Hypothalamus (tissue), 51 donors: ENCODE measurements around the gene NUCB1.
A peak's percentile ranks its signal among the peaks of the same experiment; 100 is the strongest.
"Not testable (repeated sequence)": the region's sequence is repeated elsewhere in the genome, so short reads cannot be mapped to it uniquely, and the experiment has no call there.

Experiments used
- DNase-seq, 51 donors: peaks; one replicate each; lab custom pipeline; 2025; lab: John Stamatoyannopoulos, UW

The NUCB1 gene

GRCh38 chr19:48899781-48900476 is at the start of gene NUCB1:
NUCB1 (plus strand) TSS chr19:48900312; CDS start chr19:48900797, 485 bp downstream.
- DNase-seq, result peak; percentile 79 to 99 (median 97)

GRCh38 chr19:48852292-48852691 is 47.8 kb upstream of the NUCB1 start:
- DNase-seq, result no peak

- DNase-seq, result no peak
Observed at GRCh38 chr19:48853483-48853882, 46.6 kb upstream of the NUCB1 start.

- DNase-seq, result no peak
Observed at GRCh38 chr19:48854103-48854502, 46.0 kb upstream of the NUCB1 start.

GRCh38 chr19:48856921-48857320 is 43.2 kb upstream of the NUCB1 start:
- DNase-seq, result no peak

GRCh38 chr19:48858984-48859710 is 41.0 kb upstream of the NUCB1 start:
- peak in 4 of 51 donors; percentile 8 to 38 (median 15) for DNase-seq

- peak in 1 of 51 donors; percentile 30 for DNase-seq
Observed at GRCh38 chr19:48859711-48860572, 40.2 kb upstream of the NUCB1 start.

GRCh38 chr19:48861313-48861712 is 38.8 kb upstream of the NUCB1 start:
- no peak for DNase-seq

- no peak for DNase-seq
Observed at GRCh38 chr19:48862827-48863226, 37.3 kb upstream of the NUCB1 start.

- DNase-seq, result no peak
Observed at GRCh38 chr19:48866692-48867091, 33.4 kb upstream of the NUCB1 start.

GRCh38 chr19:48867123-48867745 is 32.9 kb upstream of the NUCB1 start:
- no peak for DNase-seq

- DNase-seq, result no peak
Observed at GRCh38 chr19:48867746-48868113, 32.4 kb upstream of the NUCB1 start.

GRCh38 chr19:48868114-48868886 is 31.8 kb upstream of the NUCB1 start, which contains the start of gene PLEKHA4:
PLEKHA4 (minus strand) TSS chr19:48868617; CDS start chr19:48867620, 997 bp downstream.
- peak in 4 of 51 donors; percentile 9 to 21 (median 13) for DNase-seq

- DNase-seq, result no peak
Observed at GRCh38 chr19:48870048-48870447, 30.1 kb upstream of the NUCB1 start.

- DNase-seq, result not testable (repeated sequence)
Observed at GRCh38 chr19:48871471-48872181, 28.5 kb upstream of the NUCB1 start.

GRCh38 chr19:48872182-48872883 is 27.8 kb upstream of the NUCB1 start, which contains the start of gene PPP1R15A:
PPP1R15A (plus strand) TSS chr19:48872421; CDS start chr19:48873234, 813 bp downstream.
- DNase-seq, result peak; percentile 56 to 99 (median 96)

- peak in 25 of 51 donors; percentile 13 to 69 (median 42) for DNase-seq
Observed at GRCh38 chr19:48872884-48873475, 27.1 kb upstream of the NUCB1 start.
